Retinal pigment epithelial cell (primary cell): Measurements from ENCODE around the gene CUEDC1.

Source experiments
- DNase-seq: peaks from one replicate; pipeline ENCODE4 v3.0.0-alpha.2; 2010; ENCODE audit warnings: low read depth
- H3K4me3 ChIP-seq: 2 replicates; pipeline ENCODE4 v1.5.1; 2011; ENCODE audit warnings: mild to moderate bottlenecking, low read length, control low read depth, moderate library complexity
- CTCF ChIP-seq: conservative IDR thresholded peaks from 2 replicates; pipeline ENCODE4 v1.5.1; 2011; ENCODE audit warnings: low read depth, low read length, control low read depth, inconsistent platforms

CUEDC1 gene

GRCh38 chr17:57818066-57818465, 137.1 kb downstream of the CUEDC1 start:
- no peak for TF ChIP-seq CTCF
- no peak for DNase-seq
- H3K4me3 ChIP-seq, result no peak overlapping the region

- no peak for TF ChIP-seq CTCF
- DNase-seq, result no peak
- H3K4me3 ChIP-seq, result no peak overlapping the region
Observed at GRCh38 chr17:57817299-57817698, 137.9 kb downstream of the CUEDC1 start.

- no peak for DNase-seq
- no peak for TF ChIP-seq CTCF
- H3K4me3 ChIP-seq, result no peak overlapping the region
Observed at GRCh38 chr17:57814421-57814820, 140.8 kb downstream of the CUEDC1 start.

GRCh38 chr17:57811638-57812280, 143.5 kb downstream of the CUEDC1 start:
- no peak for DNase-seq
- H3K4me3 ChIP-seq, result no peak overlapping the region
- no peak for TF ChIP-seq CTCF
